GM18519 (cell line): Measurements from ENCODE around the gene CNKSR3.

Source experiments
- ATAC-seq: cut with Tn5 transposase; IDR thresholded peaks from one replicate; pipeline ENCODE4 v1.9.1; 2021; ENCODE audit warnings: mild to moderate bottlenecking, moderate library complexity; ENCODE audit not compliant: unreplicated experiment, low FRiP score

CNKSR3 gene

DNA sequence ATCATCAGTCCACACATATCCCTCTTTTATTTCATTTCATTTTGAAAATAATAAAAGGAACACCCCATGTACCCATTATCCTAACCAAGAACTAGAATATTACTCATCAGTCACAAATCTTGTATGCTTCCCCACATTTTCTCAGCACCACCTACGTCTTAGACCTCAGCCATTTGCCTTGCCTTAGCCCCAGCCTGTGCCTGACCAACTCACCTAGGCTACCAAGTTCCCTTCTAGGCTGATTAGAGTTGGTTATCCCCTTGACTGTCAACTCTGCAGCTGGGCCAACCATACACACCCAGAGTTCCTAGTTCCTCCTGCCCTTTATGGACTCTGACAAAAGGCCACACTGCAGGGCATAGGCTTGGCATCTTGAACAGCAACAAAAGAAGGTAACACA lies 120.5 kb downstream of the CNKSR3 start:
- no peak for ATAC-seq

GRCh38 chr6:154388803-154389202 lies 121.7 kb downstream of the CNKSR3 start:
- no peak for ATAC-seq

DNA sequence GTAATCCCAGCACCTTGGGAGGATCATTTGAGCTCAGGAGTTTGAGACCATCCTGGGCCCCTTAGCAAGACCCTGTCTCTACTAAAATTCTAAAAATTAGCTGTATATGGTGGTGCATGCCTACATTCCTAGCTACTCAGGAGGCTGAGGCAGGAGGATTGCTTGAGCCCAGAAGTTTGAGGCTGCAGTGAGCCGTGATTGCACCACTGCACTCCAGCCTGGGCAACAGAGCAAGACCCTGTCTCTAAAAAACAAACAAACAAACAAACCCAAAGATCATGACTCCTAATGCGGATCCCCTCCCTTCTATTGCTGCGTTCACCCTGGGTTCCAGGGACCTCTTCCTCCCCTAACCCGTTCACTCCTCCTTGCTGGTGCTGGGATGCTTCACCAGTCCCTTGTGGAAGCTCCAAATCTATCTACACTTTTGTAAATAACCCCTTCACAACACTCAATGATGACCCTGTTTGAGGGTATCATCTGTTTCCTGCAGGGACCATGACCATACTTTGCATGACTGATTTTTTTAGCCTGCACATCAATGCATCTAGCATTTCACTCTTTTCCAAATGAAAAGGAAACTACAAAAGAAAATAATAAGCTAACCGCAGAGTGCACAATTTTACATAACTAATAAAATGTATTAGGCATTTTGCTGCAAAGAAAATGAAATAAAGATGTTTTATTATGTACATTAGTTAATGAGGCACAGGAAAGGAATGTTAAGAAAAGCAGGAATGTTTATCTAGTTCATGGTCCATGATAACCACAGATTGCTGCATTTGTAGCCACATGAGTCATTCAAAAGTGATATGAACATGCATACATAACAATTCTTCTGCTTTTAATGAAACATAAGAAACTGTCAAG lies 123.4 kb downstream of the CNKSR3 start:
- no peak for ATAC-seq

DNA sequence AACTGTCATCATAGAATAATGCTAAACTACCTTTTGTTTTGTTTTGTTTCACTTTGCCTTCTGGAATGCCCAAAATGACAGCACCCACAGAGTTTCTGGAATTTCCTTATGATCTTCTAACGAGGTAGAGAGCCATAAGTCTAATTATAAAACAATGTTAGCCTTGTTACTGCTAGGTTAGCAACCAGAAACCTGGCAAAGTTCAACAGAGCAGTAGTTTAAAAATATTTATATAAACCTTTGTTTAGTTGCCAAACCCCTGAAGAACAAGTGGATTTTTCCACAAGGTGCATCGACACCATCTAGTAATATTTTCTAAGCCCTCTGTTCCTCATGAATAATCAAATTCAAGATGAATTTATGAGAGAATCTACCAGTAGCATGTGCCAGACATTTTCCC lies 126.3 kb downstream of the CNKSR3 start:
- no peak for ATAC-seq

DNA sequence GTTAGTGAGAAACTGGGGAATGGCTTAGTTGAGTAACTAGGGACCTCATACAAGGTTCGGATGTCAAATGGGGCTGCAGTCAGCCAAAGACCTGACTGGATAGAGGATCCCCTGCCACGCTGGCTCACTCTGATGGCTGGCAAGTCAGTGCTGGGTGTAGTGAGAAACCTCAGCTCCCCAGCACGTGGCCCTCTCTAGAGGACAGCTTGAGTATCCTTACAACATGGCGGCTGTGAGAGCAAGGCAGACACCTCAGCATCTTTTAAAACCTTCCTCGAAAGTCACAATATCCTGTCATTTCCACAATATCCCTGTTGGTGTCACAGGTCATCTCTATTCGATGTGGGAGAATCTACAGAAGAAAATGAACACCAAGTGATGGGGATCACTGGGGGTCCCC lies 127.2 kb downstream of the CNKSR3 start:
- no peak for ATAC-seq

- no peak for ATAC-seq
Observed at GRCh38 chr6:154382740-154383139, 127.7 kb downstream of the CNKSR3 start.

DNA sequence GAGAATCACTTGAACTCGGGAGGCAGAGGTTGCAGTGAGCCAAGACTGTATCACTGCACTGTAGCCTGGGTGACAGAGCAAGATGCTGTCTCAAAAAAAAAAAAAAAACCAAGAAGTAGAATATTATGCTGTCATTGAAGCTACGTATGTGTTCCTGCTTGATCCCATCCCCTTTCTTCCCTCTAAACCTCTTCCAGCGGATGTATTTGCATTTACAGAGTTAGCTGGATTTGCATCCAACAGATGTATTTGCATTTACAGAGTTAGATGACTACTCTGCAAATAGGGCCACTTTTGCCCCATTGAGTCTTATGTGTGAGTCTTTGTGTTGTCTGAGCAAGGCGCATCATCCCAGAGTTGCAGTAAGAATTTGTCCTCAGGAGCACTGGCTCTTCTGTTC lies 128.9 kb downstream of the CNKSR3 start:
- ATAC-seq: no peak

GRCh38 chr6:154380741-154381140 lies 129.7 kb downstream of the CNKSR3 start:
- no peak for ATAC-seq

- no peak for ATAC-seq
Observed at GRCh38 chr6:154379585-154379984, 130.9 kb downstream of the CNKSR3 start.

GRCh38 chr6:154378518-154378917 lies 132.0 kb downstream of the CNKSR3 start:
- ATAC-seq: no peak

- ATAC-seq: no peak
Observed at GRCh38 chr6:154377726-154378125, 132.8 kb downstream of the CNKSR3 start.

DNA sequence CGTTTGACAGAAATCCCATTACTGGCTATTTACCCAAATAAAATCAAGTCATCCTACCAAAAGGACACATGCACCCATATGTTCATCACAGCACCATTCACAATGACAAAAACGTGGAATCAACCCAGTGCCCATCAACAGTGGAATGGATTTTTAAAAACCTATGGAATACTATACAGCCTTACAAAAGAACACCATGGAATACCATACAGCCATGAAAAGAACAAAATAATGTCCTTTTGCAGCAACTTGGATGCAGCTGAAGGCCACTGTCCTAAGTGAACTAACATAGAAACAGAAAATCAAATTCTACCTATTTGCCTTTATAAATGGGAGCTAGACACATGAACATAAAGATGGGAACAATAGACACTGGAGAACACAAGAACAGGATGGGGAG lies 136.5 kb downstream of the CNKSR3 start:
- ATAC-seq: no peak

- ATAC-seq: no peak
Observed at GRCh38 chr6:154371281-154371680, 139.2 kb downstream of the CNKSR3 start.

DNA sequence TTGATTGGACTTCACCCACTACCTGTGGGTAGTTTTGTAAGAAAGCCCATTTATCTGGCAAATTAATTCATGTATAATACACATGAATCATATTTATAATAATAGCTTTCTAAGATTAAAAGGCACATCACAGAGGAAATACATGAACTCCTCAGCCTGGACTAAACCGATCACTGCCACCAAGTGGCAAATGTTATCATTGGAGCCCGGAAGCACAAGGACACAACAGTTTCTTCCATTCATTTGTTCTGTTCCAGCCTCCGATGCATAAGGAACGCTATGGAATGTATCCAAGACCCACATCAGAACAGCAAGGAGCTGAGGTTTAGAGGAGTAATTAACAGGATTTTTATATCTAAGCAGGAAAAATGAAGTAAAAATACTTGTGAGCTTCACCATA lies 139.9 kb downstream of the CNKSR3 start:
- no peak for ATAC-seq

DNA sequence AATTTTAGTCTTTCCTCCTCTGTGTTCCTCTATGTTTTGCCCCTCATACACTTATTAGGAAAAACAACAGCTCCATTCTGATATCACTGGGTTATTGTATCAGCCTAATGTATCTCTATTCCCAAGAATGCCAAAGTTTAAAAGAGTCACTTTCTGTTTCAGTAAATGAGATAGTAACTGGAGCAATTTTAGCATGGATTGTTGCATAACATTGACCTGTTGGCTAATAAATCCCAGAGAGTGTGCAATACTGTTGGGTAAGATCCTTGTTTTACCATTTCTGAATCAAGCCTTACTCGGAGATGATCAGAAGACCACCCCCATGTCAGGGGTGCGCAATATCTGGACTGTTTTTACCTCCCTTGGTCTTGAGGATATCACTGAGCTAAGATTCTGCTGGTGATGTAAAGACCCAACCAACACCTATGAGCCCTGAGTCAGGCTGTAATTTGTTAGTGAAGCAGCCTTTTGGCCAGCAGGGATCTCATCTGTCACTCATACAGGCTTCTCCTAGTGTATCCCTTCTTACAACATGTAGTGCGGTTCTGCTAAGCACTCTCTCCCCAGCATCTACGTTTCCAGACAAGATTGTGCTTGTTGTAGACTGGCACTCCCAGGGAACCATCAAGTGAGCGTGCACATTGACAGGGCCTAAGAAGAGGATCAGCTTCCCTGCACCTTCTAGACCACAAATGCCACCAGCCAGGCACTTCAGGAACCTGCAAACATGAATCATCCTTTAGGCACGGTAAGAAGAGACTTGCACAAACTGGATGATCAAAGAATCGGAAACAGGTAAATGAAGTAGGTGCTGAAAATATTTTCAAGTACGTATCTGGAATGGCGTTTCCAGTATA lies 142.4 kb downstream of the CNKSR3 start:
- ATAC-seq: no peak

DNA sequence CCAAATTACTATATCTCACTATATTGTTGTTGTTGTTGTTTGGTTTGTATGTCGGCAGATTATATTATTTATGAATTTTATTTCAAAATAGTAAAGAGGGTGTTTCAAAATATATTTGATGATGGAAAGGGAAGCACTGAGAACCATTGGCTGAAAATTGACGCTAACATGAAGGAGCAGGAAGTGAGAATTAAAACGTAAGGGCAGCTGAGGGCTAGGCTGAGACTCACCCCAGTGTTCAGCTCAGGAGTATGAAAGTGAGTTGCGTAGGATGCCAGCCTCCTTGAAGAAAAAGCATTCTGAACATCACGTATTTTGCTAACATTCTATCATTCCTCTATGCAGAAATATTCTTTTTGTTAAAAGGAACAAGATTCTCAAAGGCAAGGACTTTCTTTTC lies 143.1 kb downstream of the CNKSR3 start:
- ATAC-seq: no peak

DNA sequence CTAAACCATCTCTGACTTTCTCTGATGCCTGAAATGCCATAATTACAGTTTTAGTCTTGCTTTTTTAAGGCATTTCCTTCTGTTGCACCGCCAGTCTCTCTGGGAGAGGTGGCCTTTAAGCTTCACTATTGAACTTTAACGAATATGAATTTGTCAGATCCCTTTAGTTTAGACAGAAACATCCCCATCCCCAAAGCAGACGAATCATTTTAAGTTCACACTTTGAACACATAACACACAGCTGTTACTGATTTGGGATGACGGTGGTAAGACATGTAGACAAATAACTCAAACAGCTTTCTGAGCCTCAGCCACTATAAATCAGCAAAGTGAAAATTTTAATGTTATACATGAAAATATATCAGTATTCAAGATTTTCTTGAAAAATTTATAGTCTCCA lies 146.7 kb downstream of the CNKSR3 start:
- ATAC-seq: no peak

- no peak for ATAC-seq
Observed at GRCh38 chr6:154361476-154361875, 149.0 kb downstream of the CNKSR3 start.

- no peak for ATAC-seq
Observed at GRCh38 chr6:154360476-154360875, 150.0 kb downstream of the CNKSR3 start.

GRCh38 chr6:154359679-154360078 lies 150.8 kb downstream of the CNKSR3 start:
- ATAC-seq: no peak

DNA sequence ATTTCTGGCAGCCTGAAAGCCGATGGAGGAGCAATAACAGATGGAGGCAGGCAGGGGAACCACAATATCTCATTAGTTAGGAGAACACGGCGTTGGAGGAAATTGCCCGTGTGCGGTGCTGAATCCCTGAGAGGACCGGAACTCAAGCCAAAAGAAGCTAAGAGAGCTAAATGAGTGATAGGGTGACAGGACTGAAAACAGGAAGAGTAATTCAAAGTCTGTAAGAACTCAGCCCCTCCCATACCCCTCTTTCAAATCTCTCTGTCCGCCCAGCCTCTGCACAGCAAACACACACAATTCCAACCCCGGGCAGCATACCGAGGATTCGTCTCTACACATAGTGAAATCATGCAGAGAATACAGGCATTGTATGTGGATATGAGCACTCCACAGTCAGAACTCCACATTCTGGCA lies 151.3 kb downstream of the CNKSR3 start:
- ATAC-seq: no peak
